GM19438 (cell line): ENCODE measurements around the gene THAP8.

ENCODE experiments used
- ATAC-seq: cut with Tn5 transposase; IDR thresholded peaks from one replicate; pipeline ENCODE4 v1.9.1; 2021; ENCODE audit warnings: low read depth; ENCODE audit not compliant: unreplicated experiment

THAP8 gene, protein sequence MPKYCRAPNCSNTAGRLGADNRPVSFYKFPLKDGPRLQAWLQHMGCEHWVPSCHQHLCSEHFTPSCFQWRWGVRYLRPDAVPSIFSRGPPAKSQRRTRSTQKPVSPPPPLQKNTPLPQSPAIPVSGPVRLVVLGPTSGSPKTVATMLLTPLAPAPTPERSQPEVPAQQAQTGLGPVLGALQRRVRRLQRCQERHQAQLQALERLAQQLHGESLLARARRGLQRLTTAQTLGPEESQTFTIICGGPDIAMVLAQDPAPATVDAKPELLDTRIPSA

DNA sequence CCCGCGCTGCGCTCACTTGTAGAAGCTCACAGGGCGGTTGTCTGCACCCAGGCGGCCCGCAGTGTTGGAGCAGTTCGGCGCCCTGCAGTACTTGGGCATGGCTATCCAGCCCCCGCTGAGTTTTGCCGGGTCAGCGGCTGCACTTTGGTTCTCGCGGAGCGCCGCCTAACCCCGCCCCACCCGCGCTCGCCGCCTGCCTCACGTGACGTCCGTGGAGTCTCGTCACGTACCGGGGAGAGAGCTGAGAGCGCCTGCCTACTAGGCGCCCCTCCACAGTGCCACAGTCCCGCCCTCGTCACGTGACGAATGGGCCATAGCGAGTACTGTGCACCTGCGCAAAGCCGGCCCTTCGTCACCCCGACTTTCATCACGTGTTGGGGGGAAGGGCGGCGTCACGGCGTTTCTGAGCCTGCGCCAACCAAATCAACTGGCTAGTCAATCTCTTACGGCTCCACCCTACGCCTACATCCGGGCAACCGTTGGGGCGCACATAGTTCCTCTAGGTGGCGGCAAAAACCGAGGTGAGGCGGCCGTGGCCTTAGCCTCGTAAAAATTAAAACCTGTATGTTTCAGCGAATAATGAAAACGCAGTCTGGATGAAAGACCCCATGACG lies at the start of gene THAP8:
THAP8 (minus strand) TSS at position 167 of the 614 bp plus-strand sequence; CDS start at position 99, 68 bp downstream.
- peak; percentile 77 for ATAC-seq

DNA sequence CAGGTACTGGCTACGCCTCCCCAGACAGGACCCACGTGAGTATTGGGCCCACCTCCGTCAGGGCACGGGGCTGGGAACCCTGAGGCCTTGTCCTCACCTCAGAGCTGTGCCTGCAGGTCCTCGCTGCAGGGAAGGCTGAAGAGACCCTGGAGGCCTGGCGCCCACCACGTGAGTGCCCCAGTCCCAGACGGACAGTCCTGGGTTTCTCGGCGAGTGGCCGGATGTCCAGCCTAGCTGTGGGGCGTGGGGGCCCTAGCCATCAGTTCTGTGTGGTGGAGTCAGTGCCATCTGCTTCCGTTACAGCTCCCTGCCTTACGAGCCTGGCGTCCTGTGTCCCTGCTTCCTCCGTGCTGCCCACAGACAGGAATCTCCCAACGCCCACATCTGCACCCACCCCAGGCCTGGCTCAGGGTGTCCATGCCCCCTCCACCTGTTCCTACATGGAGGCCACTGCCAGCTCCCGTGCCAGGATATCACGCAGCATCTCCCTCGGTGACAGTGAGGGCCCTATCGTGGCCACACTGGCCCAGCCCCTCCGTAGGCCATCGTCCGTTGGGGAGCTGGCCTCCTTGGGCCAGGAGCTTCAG lies 49.0 kb upstream of the THAP8 start:
- ATAC-seq = no peak

DNA sequence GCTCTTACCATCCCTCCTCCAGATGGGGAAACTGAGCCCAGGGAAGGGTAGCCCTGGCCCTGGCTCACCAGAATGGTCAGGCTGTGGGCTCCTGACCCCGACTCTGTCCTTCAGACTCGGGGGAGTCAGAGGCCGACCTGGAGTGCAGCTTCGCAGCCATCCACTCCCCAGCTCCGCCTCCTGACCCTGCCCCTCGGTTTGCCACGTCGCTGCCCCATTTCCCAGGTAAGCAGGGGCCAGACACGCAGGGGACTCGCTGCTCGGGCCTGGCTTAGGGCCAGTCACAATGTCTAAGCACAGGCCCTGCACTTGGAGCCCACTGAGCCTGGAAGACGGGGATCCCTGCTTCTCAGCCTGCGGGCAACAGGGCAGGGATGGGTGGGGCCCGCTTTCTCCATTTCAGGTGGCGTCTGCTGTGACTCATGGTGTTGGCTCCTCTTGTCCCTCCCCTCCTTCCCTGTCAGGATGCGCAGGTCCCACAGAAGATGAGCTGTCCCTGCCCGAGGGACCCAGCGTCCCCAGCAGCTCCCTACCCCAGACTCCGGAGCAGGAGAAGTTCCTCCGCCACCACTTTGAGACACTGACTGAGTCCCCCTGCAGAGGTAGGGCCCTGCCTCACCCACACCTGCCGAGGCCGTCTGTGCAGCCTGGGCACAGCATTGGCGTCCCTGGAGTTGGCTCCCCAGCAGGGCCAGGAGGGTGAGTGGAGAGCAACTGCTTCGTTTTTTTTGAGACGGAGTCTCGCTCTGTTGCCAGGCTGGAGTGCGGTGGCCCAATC lies 47.7 kb upstream of the THAP8 start:
- no peak for ATAC-seq

DNA sequence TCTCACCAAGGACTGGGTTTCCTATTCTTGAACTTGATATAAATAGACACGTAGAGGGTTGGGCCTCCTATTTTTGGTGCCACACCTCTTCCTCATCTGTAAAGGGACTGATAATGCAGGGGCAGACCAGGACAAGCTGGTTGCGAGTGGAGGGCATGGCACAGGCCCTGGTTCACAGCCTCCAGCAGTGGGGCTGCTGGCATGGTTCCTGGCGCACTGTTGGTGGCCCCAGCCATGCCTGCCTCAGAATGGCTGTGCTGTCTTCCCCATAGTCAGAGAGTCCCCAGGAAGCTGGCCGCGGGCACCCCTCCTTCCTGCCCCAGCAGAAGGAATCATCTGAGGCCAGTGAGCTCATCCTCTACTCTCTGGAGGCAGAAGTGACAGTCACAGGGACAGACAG lies 46.4 kb upstream of the THAP8 start:
- ATAC-seq = no peak

DNA sequence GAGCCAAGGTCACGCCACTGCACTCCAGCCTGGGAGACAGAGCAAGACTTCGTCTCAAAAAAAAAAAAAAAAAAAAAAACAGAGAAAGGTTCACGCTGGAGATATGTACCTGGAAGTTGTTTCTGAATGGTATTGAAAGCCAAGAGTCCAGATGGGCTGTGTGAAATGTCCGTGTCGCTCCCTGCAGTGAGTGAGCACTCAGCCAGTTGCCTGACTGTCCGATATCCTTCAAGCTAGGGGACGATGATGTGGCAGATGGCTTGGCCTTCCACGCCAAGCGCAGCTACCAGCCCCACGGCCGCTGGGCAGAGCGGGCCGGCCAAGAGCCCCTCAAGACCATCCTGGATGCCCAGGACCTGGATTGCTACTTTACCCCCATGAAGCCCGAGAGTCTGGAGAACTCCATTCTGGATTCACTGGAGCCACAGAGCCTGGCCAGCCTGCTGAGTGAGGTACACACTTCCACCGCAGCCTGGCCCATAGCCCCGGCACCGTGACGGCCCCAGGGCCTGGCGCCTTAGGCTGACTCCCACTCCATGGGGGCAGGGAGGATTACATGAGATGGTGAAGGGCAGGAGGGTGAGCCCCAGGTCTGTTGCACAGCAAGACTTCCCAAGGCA lies 45.2 kb upstream of the THAP8 start:
- ATAC-seq = no peak

DNA sequence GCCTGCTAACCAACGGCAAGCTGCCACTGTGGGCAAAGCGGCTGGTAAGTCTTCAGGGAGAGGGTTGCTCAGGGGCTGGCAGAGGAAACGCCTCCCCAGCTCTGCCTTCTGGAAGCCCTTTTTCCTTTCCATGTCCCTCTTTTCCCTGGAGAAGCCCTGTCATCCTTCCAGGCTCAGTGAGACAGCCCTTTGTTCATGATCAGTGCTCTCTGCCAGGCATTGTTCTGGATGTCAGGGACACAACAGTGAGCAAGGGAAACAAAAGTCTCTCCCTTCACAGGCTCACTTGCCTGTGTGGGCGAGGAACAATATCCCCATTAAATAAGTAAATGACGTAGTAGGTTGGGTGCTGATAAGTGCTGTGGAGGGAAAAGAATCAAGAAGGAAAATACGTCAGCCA lies 43.0 kb upstream of the THAP8 start:
- ATAC-seq = no peak

DNA sequence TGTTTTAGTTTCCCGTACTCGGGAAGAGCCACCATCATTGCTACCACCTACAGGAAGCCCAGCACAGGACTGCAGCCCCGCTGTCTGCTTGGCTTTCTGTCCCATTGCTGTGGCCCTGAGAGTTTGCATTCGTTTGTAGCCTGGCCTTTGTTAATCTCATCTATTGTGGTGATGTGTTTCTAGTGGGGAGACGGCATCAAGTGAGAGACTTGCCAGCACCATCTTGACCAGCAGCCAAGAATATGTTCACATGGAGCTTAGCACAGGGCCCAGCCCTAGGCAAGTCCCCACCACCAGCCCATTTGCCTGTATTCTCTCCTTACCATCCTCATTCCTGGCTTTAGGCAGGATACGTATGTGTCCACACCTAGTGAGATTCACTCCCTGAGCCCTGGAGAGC lies 39.6 kb upstream of the THAP8 start:
- no peak for ATAC-seq

DNA sequence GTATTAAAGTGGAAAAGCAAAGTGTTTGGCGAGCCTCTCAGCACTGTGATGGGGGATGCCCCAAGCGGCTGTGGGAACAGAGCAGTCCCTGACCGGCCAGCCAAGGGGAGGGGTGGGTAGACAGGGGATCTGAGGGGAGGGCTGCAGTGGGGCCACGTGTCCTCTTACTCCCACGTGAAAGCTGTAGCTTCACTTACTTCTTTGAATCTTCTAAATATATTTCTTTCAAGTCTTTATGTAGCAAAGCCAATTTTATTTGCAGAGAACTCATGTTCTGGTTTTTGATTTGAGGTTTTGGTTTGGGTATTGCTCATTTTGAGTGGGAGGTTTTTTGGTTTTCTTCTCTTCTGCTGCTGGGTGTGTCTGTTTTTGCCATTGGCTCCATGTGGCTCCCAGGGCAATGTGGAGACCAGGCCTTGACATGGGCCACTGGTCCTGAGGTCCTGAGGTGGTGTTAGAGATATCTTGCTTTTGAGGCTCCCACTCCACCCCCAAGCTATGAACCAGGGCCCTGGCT lies 39.1 kb upstream of the THAP8 start:
- no peak for ATAC-seq

DNA sequence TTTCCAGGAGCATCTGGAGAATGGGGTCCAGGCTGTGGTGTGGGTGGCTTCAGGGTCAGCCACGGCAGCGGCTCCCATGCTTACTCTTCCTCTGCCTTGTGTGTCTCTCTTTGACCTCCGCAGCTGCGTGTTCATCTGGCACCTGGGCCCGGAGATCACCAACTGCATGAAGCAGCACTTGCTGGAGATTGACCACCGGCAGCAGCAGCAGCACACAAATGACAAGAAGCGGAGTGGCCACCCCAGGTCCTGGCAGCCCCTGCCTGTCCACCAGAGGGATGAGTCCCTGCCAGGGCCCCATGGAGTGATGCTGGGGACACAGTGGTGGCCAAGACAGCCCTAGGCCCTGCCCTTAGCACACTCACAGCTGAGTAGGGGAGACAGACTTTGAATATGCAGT lies 38.5 kb upstream of the THAP8 start:
- no peak for ATAC-seq

DNA sequence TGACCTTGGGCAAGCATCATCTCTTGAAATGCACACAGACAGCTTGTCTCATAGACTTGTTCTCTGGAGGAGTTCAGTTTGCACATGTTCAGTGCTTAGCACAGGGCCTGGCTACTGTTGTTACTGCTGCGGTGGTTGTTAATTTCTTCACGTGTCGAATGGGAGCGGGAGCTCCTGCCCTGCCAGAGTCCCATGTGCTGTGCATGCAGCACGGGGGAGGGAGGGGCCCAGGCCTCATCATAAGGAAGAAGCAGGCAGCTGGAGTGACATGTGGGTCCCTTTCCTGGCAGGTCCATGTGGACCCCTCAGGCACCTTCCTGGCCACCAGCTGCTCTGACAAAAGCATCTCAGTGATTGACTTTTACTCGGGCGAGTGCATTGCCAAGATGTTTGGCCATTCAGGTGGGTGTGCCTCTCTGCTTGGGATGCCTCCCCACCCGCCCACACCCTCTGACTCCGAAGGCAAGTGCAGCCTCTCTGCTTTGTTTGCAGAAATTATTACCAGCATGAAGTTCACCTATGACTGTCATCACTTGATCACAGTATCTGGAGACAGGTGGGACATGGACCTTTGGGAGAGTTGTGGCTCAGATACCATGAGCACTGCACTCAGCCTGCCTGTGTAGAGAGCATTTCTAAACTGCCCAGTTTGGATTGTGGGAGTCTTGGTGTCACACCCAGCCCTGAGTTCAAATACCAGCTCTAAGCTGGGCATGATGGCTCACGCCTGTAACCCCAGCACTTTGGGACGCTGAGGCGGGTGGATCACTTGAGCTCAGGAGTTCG lies 37.0 kb upstream of the THAP8 start:
- no peak for ATAC-seq

DNA sequence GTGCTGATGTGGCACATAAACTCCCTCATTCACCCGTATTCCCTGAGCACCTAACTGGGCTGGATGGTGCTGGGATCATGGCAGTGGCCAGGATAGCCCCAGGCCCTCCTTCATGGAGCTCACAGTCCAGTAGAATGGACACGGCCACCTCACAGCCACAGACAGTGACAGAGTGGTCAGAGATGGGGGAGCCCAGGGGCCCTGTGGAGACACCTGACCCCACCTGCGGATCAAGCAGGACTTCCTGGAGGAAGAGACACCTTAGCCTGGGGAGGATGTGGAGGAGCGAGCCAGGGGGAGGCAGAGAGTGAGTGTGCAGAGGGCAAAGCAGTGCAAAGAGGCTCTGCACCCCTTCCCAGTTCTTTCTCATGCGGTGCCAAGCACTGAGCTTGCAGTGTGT lies 35.8 kb upstream of the THAP8 start:
- no peak for ATAC-seq

DNA sequence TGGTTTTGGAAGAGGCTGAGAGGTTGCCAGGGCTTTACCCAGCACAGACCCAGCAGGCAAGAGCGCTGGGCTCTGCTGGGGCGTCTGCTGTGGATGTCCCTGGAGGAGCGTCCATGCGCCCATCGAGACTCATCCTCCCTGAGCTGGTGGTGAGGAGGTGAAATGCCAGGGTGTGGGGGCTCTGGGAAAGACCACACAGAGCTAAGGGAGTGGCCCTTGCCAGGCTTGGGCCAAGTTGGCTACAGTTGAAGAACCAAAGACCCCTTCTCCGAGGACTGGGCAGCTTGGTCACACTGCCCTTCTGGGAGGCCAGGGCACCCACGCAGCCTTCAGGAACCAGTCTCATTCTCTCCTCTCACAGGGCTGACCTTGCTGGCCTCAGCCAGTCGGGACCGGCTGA lies 32.2 kb upstream of the THAP8 start:
- no peak for ATAC-seq

DNA sequence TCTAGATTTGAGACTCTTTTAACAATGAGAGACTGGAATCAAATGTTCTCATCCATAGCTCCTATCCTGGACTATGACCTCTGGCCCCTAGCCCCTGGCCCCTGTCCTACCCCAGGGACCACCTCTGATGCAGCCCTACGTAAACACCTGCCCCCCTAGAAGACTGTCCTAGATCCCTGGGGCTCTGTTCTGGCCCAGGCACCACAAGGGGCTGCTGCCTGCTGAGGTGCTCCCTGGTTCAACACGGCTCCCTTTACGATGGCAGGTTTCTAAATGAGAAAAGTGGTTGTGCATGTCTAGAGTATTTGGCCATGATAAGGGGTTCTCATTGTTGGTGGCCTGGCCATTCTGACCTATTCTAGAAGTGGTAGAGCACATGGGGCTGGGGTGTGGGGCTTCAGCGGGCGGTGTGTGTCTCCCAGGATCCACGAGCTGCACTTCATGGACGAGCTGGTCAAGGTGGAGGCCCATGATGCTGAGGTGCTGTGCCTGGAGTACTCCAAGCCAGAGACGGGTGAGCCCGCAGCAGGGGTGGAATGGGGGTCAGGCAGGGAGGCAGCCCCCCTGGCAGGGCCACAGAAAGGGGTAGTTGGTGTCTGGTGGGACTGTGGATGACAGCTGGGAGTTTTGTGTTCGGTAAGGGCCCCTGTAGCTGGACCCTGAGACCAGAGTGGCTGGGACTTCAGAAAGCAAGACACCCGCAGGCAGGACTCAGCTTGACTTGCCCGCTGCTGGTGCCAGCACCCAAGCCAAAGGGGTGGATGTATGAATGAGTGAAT lies 30.3 kb upstream of the THAP8 start:
- ATAC-seq = no peak

DNA sequence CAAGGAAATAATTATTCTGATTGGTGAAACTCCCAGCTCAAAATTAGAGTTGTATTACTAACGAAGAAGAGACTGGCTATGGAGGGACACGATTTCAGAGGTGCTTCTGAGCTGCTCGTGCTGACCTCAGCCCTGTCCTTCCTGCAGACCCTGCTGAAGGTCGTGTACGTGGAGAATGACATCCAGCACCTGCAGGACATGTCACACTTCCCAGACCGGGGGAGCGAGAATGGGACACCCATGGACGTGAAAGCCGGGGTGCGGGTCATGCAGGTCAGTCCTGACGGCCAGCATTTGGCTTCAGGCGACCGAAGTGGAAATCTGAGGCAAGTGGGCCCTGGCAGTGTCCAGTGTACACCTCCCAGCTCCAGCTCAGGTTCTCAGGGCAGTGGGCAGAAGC lies 28.8 kb upstream of the THAP8 start:
- ATAC-seq = no peak

DNA sequence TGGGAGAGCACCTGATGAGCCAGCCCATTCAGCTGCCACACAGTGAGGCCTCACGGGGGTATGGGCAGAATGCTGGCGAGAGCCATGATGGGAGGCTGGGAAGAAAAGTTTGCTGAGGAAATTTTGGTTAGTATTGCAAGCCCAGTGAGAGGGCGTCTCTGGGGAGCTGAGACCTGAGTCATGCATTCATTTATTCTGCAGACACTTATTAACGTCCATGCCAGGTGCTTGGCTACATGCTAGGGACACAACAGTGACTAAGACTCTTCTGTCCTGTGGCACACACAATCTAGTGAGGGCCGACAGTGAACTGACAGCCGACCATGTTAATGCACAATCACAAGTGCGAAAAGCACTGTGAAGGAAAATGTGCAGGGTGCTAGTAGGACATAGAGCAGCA lies 27.8 kb upstream of the THAP8 start:
- ATAC-seq = no peak

DNA sequence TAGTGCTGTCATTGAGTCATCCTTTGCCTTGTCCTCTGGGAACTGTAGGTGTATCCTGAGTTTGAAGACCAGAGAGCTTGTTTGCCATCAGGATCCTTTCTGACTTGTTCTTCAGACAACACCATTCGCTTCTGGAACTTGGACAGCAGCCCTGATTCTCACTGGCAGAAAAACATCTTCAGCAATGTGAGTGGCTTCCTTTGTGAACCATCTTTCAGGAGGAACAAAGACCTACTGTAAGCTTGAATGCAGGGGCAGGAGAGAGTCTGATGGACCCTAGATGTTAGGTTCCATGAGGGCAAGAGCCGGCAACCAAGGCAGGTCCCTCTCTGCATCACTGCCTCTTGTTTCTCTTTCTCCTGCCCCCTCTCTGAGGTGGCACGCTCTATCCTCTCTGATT lies 27.3 kb upstream of the THAP8 start:
- no peak for ATAC-seq

DNA sequence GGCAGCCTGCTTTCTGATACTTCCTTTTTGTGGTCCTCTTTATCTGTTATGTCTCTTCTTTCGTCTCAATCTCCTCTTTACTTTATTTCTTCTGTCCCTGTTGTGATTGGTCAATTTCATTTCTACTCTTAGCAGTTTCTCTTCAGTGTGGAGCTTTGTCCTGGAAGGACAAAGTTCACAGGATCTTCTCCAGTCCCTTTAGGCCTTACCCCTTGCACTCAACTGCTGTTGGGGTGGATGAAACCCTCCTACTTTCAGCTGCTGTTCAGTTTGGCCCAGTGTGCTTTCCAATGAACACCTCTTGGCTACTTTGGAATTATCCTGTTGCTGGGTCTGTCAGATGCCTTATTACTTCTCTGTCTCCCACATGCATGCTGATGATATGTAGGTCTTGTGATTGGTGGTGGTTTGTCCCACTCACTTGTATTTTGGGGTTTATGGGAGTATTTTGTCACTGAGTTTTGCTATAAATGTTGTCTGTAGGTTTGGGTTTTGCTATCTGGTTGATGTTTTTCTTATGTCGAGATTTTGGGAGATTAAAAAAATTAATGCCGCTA lies 25.4 kb upstream of the THAP8 start:
- ATAC-seq = no peak

DNA sequence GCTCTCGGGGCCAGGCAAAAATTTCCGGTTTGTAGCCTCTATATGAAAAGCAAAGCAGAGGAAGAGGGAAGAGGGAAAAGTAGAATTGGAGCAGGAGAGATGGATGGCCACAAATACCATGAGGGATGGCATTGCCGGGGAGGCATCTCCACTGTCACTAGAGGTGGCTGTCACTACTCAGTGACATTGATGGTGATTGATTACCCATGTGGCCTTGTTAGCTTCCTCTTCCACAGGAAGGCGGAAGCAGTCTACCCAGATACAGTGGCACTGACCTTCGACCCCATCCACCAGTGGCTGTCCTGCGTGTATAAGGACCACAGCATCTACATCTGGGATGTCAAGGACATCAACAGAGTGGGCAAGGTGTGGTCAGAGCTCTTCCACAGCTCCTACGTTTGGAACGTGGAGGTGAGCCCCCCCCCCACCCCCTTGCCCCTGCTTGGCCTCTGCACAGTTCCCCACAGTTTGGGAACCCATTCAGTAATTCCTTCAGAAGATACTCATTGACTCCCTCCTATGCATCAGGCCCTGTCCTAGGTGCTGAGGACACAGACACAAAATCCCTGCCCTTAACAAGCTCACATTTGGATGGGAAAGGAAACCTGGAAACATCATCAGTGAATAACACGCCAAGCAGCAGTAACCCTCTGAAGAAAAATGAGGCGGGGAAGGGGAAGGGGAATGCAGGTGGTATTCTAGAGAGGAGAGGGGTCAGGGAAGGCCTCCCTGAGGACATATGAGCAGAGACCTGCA lies 19.2 kb upstream of the THAP8 start:
- ATAC-seq = no peak
